ENCODE measurements around the gene SPATS2.

SPATS2 gene

GRCh38 chr12:49559011-49559675 is 191.9 kb downstream of the SPATS2 start:
- FAIRE-seq, result no peak

- FAIRE-seq, result no peak
Measured at GRCh38 chr12:49560695-49561094, 193.4 kb downstream of the SPATS2 start.

GRCh38 chr12:49562233-49562632 is 195.0 kb downstream of the SPATS2 start:
- no peak for FAIRE-seq

GRCh38 chr12:49562831-49563230 is 195.6 kb downstream of the SPATS2 start:
- no peak for FAIRE-seq

GRCh38 chr12:49563951-49564685 is 196.9 kb downstream of the SPATS2 start:
- no peak for FAIRE-seq

GRCh38 chr12:49564686-49565405 is 197.6 kb downstream of the SPATS2 start:
- FAIRE-seq, result no peak

- FAIRE-seq, result no peak
Measured at GRCh38 chr12:49565406-49566265, 198.4 kb downstream of the SPATS2 start.

- no peak for FAIRE-seq
Measured at GRCh38 chr12:49566361-49566760, 199.1 kb downstream of the SPATS2 start.

- no peak for FAIRE-seq
Measured at GRCh38 chr12:49567302-49567610, 200.0 kb downstream of the SPATS2 start.

GRCh38 chr12:49567611-49568441 is 200.6 kb downstream of the SPATS2 start, which contains the start of gene MCRS1:
TSS of gene MCRS1 (minus strand) at chr12:49568142. CDS start at chr12:49566731, 1,411 bp downstream.
- no peak for FAIRE-seq

- no peak for FAIRE-seq
Measured at GRCh38 chr12:49568442-49569162, 201.3 kb downstream of the SPATS2 start.
